ENCODE measurements around the gene GNAQ. TPM values are rescaled to one million over a fixed set of nuclear protein-coding genes. Genes with fewer than 3 reads are reported as not detected.

The GNAQ gene
- total and polyA plus RNA-seq, 2 experiments from 2014 or later, result 21.1 to 43.1 TPM

GRCh38 chr9:77865385-77866047, 166.1 kb downstream of the GNAQ start (continued):
- no peak for TF ChIP-seq ZNF462 (CRISPR knock-in tag; IDR thresholded peaks at IDR 0.05)
- no peak for TF ChIP-seq JUNB (IDR thresholded peaks at IDR 0.05; ENCODE audit: unreplicated experiment)
- no peak for TF ChIP-seq ZNF331 (CRISPR knock-in tag; IDR thresholded peaks at IDR 0.05; ENCODE audit: low read depth)
- TF ChIP-seq POLR2AphosphoS5 (IDR thresholded peaks at IDR 0.05; ENCODE audit: low read depth), result no peak
- no peak for TF ChIP-seq ETS1 (IDR thresholded peaks at IDR 0.05)
- no peak for TF ChIP-seq NANOG (IDR thresholded peaks at IDR 0.05; ENCODE audit: borderline replicate concordance)
- no peak for TF ChIP-seq EZH2phosphoT487 (IDR thresholded peaks at IDR 0.05; ENCODE audit: unreplicated experiment)
- TF ChIP-seq, protein P1, sequence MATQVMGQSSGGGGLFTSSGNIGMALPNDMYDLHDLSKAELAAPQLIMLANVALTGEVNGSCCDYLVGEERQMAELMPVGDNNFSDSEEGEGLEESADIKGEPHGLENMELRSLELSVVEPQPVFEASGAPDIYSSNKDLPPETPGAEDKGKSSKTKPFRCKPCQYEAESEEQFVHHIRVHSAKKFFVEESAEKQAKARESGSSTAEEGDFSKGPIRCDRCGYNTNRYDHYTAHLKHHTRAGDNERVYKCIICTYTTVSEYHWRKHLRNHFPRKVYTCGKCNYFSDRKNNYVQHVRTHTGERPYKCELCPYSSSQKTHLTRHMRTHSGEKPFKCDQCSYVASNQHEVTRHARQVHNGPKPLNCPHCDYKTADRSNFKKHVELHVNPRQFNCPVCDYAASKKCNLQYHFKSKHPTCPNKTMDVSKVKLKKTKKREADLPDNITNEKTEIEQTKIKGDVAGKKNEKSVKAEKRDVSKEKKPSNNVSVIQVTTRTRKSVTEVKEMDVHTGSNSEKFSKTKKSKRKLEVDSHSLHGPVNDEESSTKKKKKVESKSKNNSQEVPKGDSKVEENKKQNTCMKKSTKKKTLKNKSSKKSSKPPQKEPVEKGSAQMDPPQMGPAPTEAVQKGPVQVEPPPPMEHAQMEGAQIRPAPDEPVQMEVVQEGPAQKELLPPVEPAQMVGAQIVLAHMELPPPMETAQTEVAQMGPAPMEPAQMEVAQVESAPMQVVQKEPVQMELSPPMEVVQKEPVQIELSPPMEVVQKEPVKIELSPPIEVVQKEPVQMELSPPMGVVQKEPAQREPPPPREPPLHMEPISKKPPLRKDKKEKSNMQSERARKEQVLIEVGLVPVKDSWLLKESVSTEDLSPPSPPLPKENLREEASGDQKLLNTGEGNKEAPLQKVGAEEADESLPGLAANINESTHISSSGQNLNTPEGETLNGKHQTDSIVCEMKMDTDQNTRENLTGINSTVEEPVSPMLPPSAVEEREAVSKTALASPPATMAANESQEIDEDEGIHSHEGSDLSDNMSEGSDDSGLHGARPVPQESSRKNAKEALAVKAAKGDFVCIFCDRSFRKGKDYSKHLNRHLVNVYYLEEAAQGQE (IDR thresholded peaks at IDR 0.05; ENCODE audit: unreplicated experiment), result no peak
- no peak for TF ChIP-seq EZH2 (IDR thresholded peaks at IDR 0.05; ENCODE audit: low read depth, unreplicated experiment)
- TF ChIP-seq CREB1 (CRISPR knock-in tag; IDR thresholded peaks at IDR 0.05; ENCODE audit: low read depth), result no peak
- TF ChIP-seq, protein P2, sequence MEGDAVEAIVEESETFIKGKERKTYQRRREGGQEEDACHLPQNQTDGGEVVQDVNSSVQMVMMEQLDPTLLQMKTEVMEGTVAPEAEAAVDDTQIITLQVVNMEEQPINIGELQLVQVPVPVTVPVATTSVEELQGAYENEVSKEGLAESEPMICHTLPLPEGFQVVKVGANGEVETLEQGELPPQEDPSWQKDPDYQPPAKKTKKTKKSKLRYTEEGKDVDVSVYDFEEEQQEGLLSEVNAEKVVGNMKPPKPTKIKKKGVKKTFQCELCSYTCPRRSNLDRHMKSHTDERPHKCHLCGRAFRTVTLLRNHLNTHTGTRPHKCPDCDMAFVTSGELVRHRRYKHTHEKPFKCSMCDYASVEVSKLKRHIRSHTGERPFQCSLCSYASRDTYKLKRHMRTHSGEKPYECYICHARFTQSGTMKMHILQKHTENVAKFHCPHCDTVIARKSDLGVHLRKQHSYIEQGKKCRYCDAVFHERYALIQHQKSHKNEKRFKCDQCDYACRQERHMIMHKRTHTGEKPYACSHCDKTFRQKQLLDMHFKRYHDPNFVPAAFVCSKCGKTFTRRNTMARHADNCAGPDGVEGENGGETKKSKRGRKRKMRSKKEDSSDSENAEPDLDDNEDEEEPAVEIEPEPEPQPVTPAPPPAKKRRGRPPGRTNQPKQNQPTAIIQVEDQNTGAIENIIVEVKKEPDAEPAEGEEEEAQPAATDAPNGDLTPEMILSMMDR (conservative IDR thresholded peaks at IDR 0.05; ENCODE audit: low read depth in 2 of 2), result no peak
